Measurements from ENCODE around the gene SAMHD1.
A peak's percentile ranks its signal among the peaks of the same experiment; 100 is the strongest.

Gene SAMHD1

GRCh38 chr20:36871640-36872570 lies 79.6 kb downstream of the SAMHD1 start:
- no peak for DNase-seq

- DNase-seq: no peak
Measured at GRCh38 chr20:36866681-36867495, 84.6 kb downstream of the SAMHD1 start.

- DNase-seq: no peak
Measured at GRCh38 chr20:36866164-36866563, 85.3 kb downstream of the SAMHD1 start.

- DNase-seq: no peak
Measured at GRCh38 chr20:36865861-36866149, 85.7 kb downstream of the SAMHD1 start.

- DNase-seq: no peak
Measured at GRCh38 chr20:36865076-36865860, 86.2 kb downstream of the SAMHD1 start.

- no peak for DNase-seq
Measured at GRCh38 chr20:36862857-36863668, 88.4 kb downstream of the SAMHD1 start.

- no peak for DNase-seq
Measured at GRCh38 chr20:36861875-36862801, 89.4 kb downstream of the SAMHD1 start.

- DNase-seq: no peak
Measured at GRCh38 chr20:36861625-36861874, 90.0 kb downstream of the SAMHD1 start.

- no peak for DNase-seq
Measured at GRCh38 chr20:36860811-36861624, 90.5 kb downstream of the SAMHD1 start.

GRCh38 chr20:36860339-36860738 lies 91.2 kb downstream of the SAMHD1 start:
- DNase-seq: no peak

- DNase-seq: no peak
Measured at GRCh38 chr20:36859700-36860330, 91.7 kb downstream of the SAMHD1 start.

GRCh38 chr20:36859282-36859555 lies 92.3 kb downstream of the SAMHD1 start:
- no peak for DNase-seq

- peak; percentile 46 to 49 for DNase-seq
Measured at GRCh38 chr20:36856691-36857635, 94.5 kb downstream of the SAMHD1 start.

GRCh38 chr20:36856195-36856594 lies 95.3 kb downstream of the SAMHD1 start:
- no peak for DNase-seq

- no peak for DNase-seq
Measured at GRCh38 chr20:36855241-36855657, 96.3 kb downstream of the SAMHD1 start.

GRCh38 chr20:36854348-36855240 lies 96.9 kb downstream of the SAMHD1 start:
- no peak for DNase-seq

- DNase-seq: no peak
Measured at GRCh38 chr20:36852187-36852586, 99.3 kb downstream of the SAMHD1 start.

- DNase-seq: no peak
Measured at GRCh38 chr20:36851490-36851889, 100.0 kb downstream of the SAMHD1 start.
